PC-3 (cell line): ENCODE measurements around the gene UBR2. TPM values are rescaled to one million over a fixed set of nuclear protein-coding genes. Genes with fewer than 3 reads are reported as not detected.

Experiments used
- ATAC-seq: fragments of 200-7000 bp; cut with Tn5 transposase; 2 replicates; pipeline ENCODE4 v1.9.1; 2020; ENCODE audit warnings: mild to moderate bottlenecking, moderate library complexity
- BruUV-seq: library from RNA; stranded (reverse); fragments of 400-500 nt; replicated peaks from 2 replicates; lab custom pipeline; 2021; lab: Mats Ljungman, UMichigan
- CTCF ChIA-PET: fragments of 300-600 bp; sonication (Branson Sonifier 250); formaldehyde crosslinking; loops from one replicate; lab custom pipeline; 2022; ENCODE audit warnings: antibody characterized with exemption; lab: Charles Lee
- POLR2A ChIA-PET: fragments of 300-600 bp; sonication (Branson Sonifier 250); formaldehyde crosslinking; loops from one replicate; lab custom pipeline; 2022; ENCODE audit warnings: antibody characterized with exemption; ENCODE audit not compliant: unreplicated experiment; lab: Charles Lee
- DNase-seq: peaks from one replicate; pipeline ENCODE4 v3.0.0-alpha.2; 2015
- H2AFZ ChIP-seq: fragments of 300-600 bp; sonication (generic); 2 replicates; pipeline ENCODE4 v1.6.0; 2016; ENCODE audit warnings: antibody characterized with exemption, low read length
- H3F3A ChIP-seq: fragments of 300-600 bp; sonication (generic); one replicate; pipeline ENCODE4 v1.6.0; 2017; ENCODE audit warnings: antibody characterized with exemption, low read length, control low read depth, mild to moderate bottlenecking; ENCODE audit not compliant: unreplicated experiment
- H3K27ac ChIP-seq: fragments of 300-600 bp; sonication (generic); 2 replicates; pipeline ENCODE4 v1.5.1; 2016; ENCODE audit warnings: mild to moderate bottlenecking, low read length
- H3K27me3 ChIP-seq: fragments of 300-600 bp; sonication (generic); 2 replicates; pipeline ENCODE4 v1.6.1; 2016; ENCODE audit warnings: low read length, mixed read lengths
- H3K36me3 ChIP-seq: fragments of 300-600 bp; sonication (generic); 2 replicates; pipeline ENCODE4 v1.6.1; 2016; ENCODE audit warnings: low read depth, mixed run types, low read length, mixed read lengths
- H3K4me1 ChIP-seq: fragments of 300-600 bp; sonication (generic); 2 replicates; pipeline ENCODE4 v1.5.1; 2016; ENCODE audit warnings: low read length; ENCODE audit not compliant: insufficient read depth
- H3K4me2 ChIP-seq: fragments of 300-600 bp; sonication (generic); 2 replicates; pipeline ENCODE4 v1.6.0; 2016; ENCODE audit warnings: low read length
- H3K4me3 ChIP-seq: fragments of 300-600 bp; sonication (generic); 2 replicates; pipeline ENCODE4 v1.5.1; 2016; ENCODE audit warnings: mild to moderate bottlenecking, low read length, mixed read lengths
- H3K79me2 ChIP-seq: fragments of 300-600 bp; sonication (generic); 2 replicates; pipeline ENCODE4 v1.6.1; 2017; ENCODE audit warnings: low read length, mixed read lengths
- H3K9ac ChIP-seq: fragments of 300-600 bp; sonication (generic); 2 replicates; pipeline ENCODE4 v1.6.0; 2016; ENCODE audit warnings: mild to moderate bottlenecking, low read length
- H3K9me2 ChIP-seq: fragments of 300-600 bp; sonication (generic); replicated peaks from 2 replicates; pipeline ENCODE4 v1.6.1; 2016; ENCODE audit warnings: mixed run types, low read length, mixed read lengths
- H3K9me3 ChIP-seq: fragments of 300-600 bp; sonication (generic); 2 replicates; pipeline ENCODE4 v1.6.1; 2016; ENCODE audit warnings: low read length, mixed read lengths
- H4K20me1 ChIP-seq: fragments of 300-600 bp; sonication (generic); 2 replicates; pipeline ENCODE4 v1.6.1; 2016; ENCODE audit warnings: low read length, mixed read lengths
- EZH2 ChIP-seq: fragments of 300-600 bp; sonication (generic); IDR thresholded peaks from one replicate; pipeline ENCODE4 v1.6.1; 2017; ENCODE audit warnings: antibody characterized with exemption, mild to moderate bottlenecking, low read length; ENCODE audit not compliant: unreplicated experiment
- EZH2phosphoT487 ChIP-seq: fragments of 300-600 bp; sonication (generic); IDR thresholded peaks from 2 replicates; pipeline ENCODE4 v1.6.1; 2018; ENCODE audit warnings: mild to moderate bottlenecking, antibody characterized with exemption, low read length, borderline replicate concordance
- intact Hi-C: fragments of 100-400 bp; cut with micrococcal nuclease; formaldehyde crosslinking; loops from 2 replicates; pipeline ENCODE4 v1.9.0; 2023
- total RNA-seq: library from RNA; depleted of rRNA; stranded (reverse); fragments of >200 nt; gene quantifications from 2 replicates; pipeline ENCODE4 v1.2.3, GENCODE V29; 2014
- TF ChIP-seq, protein P1 (sequence below): fragments of 300-600 bp; sonication (generic); conservative IDR thresholded peaks from 2 replicates; pipeline ENCODE4 v1.5.1; 2017; ENCODE audit warnings: antibody characterized with exemption, low read depth, mild to moderate bottlenecking, low read length

UBR2 gene
- total RNA-seq, 1 experiment from 2014 or later: 19.6 TPM

DNA sequence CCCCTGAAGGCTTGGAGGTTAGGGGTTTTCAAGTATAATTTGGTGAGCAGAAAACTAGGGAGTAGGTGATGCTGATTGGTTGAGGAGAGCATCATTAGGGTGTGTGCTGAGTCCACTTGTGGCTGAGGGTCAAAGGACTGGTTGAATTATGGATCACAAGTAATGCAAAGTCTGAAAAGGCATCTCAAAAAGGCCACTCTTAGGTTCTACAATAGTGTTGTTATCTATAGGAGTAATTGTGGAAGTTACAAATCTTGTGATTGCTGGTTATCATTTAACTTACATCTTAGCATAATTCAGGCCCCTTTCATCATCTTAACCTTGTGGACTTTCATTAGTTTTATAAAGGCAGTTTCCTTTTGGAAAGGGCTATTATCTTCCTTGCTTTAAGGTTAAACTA is 60.8 kb downstream of the UBR2 start:
- Histone ChIP-seq H3K4me2 (no peak overlapping the region), H3K27me3 (no peaks in the 10 kb centered on the region), H3K79me2 (no peaks in the 10 kb centered on the region), H3K9me3 (no peaks in the 10 kb centered on the region), H3K9ac (no peak overlapping the region), H3K9me2 (no peaks in the 10 kb centered on the region), H3K4me3 (no peak overlapping the region), H2AFZ (no peak overlapping the region), H3F3A (no peaks in the 10 kb centered on the region), H3K36me3 (no peaks in the 10 kb centered on the region; the same call in 1 of the 2 replicates), H3K4me1 (no peaks in the 10 kb centered on the region), H4K20me1 (no peaks in the 10 kb centered on the region), H3K27ac (no peak overlapping the region)
- POLR2A ChIA-PET: no interaction called here
- intact Hi-C loops: no loop called here
- TF ChIP-seq EZH2 (no peak), EZH2phosphoT487 (no peak)
- TF ChIP-seq, protein P1, sequence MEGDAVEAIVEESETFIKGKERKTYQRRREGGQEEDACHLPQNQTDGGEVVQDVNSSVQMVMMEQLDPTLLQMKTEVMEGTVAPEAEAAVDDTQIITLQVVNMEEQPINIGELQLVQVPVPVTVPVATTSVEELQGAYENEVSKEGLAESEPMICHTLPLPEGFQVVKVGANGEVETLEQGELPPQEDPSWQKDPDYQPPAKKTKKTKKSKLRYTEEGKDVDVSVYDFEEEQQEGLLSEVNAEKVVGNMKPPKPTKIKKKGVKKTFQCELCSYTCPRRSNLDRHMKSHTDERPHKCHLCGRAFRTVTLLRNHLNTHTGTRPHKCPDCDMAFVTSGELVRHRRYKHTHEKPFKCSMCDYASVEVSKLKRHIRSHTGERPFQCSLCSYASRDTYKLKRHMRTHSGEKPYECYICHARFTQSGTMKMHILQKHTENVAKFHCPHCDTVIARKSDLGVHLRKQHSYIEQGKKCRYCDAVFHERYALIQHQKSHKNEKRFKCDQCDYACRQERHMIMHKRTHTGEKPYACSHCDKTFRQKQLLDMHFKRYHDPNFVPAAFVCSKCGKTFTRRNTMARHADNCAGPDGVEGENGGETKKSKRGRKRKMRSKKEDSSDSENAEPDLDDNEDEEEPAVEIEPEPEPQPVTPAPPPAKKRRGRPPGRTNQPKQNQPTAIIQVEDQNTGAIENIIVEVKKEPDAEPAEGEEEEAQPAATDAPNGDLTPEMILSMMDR: no peak
- ATAC-seq: no peak
- DNase-seq: no peak
- CTCF ChIA-PET: no interaction called here
- BruUV-seq: TSS peak; percentile 9

DNA sequence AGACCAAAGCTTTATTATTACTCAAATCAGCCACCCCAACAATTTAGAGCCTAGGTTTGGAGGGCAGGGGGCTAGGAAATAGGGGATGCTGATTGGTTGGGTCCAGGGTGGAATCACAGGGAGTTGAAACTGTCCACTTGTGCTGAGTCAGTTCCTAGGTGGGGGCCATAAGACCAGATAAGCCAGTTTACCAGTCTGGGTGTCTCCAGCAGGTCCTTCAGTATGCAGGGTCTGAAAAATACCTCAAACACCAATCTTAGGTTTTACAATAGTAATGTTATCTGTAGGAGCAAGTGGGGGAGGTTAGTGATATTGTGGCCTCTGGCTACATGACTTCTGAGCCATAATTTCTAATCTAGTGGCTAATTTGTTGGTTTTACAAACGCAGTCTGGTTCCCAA is 63.2 kb downstream of the UBR2 start:
- Histone ChIP-seq H3K9me3 (no peaks in the 10 kb centered on the region), H3K9me2 (no peaks in the 10 kb centered on the region), H3K36me3 (peaks cover under 1% of the 10 kb centered on the region; the same call in 1 of the 2 replicates), H3K4me1 (no peaks in the 10 kb centered on the region), H3K27me3 (no peaks in the 10 kb centered on the region), H3K4me2 (no peak overlapping the region), H3K79me2 (no peaks in the 10 kb centered on the region), H4K20me1 (no peaks in the 10 kb centered on the region), H2AFZ (no peak overlapping the region), H3F3A (no peaks in the 10 kb centered on the region), H3K27ac (no peak overlapping the region), H3K9ac (no peak overlapping the region), H3K4me3 (no peak overlapping the region)
- CTCF ChIA-PET: no interaction called here
- POLR2A ChIA-PET: no interaction called here
- no TSS peak for BruUV-seq
- no peak for TF ChIP-seq EZH2
- TF ChIP-seq, protein P1: no peak
- TF ChIP-seq EZH2phosphoT487: no peak
- intact Hi-C loops: no loop called here
- ATAC-seq: no peak
- no peak for DNase-seq

DNA sequence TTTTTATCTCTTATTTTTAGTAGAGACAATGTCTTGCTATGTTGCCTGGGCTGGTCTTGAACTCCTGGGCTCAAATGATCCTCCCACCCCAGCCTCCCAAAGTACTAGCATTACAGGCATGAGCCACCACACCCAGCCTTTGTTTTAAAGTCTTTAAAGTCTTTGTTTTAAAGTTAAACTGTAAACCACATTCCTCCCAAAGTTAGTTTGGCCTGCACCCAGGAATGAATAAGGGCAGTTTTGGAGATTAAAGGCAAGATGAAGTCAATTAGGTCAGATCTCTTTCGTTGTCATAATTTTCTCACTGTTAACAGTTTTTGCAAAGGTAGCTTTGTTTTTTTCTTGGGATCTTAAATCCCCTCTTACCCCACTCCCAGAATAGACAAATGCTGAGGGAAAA is 63.8 kb downstream of the UBR2 start:
- peaks cover 7% of the 10 kb centered on the region; the same call in 1 of the 2 replicates for H3K36me3 ChIP-seq
- no peaks in the 10 kb centered on the region for H3K9me3 ChIP-seq
- H3K4me2 ChIP-seq: no peak overlapping the region
- H2AFZ ChIP-seq: no peak overlapping the region
- CTCF ChIA-PET: interaction anchor here (0.7 kb wide), 1 partner anchor 413 kb away, joined by 4 read pairs; no protein-coding TSS in a partner anchor
- H3K9me2 ChIP-seq: no peaks in the 10 kb centered on the region
- no peaks in the 10 kb centered on the region for H4K20me1 ChIP-seq
- intact Hi-C loops: no loop called here
- POLR2A ChIA-PET: no interaction called here
- H3K79me2 ChIP-seq: no peaks in the 10 kb centered on the region
- ATAC-seq (no peak), DNase-seq (no peak)
- H3K9ac ChIP-seq: no peak overlapping the region
- TF ChIP-seq EZH2phosphoT487: no peak
- TF ChIP-seq, protein P1: no peak
- TF ChIP-seq EZH2: no peak
- no peaks in the 10 kb centered on the region for H3K27me3 ChIP-seq
- no peak overlapping the region for H3K4me3 ChIP-seq
- BruUV-seq: no TSS peak
- H3K27ac ChIP-seq: no peak overlapping the region
- H3K4me1 ChIP-seq: no peaks in the 10 kb centered on the region
- H3F3A ChIP-seq: no peaks in the 10 kb centered on the region
